H1 (cell line): ENCODE measurements around the gene ZNF350. TPM values are rescaled to one million over a fixed set of nuclear protein-coding genes. Genes with fewer than 3 reads are reported as not detected.

Source experiments
- CTCF ChIA-PET: fragments of 300-600 bp; sonication (Branson Sonifier 250); formaldehyde crosslinking; loops from one replicate; lab custom pipeline; 2021; ENCODE audit not compliant: partially characterized antibody; lab: Charles Lee
- POLR2A ChIA-PET: fragments of 300-600 bp; sonication (Branson Sonifier 250); formaldehyde crosslinking; loops from one replicate; lab custom pipeline; 2021; ENCODE audit warnings: inconsistent platforms; ENCODE audit not compliant: partially characterized antibody; lab: Charles Lee
- DNase-seq, 2 experiments: peaks; one replicate each; pipeline versions ENCODE4 v3.0.0 to v3.0.0-alpha.2; 2010 to 2022; ENCODE audit warnings: low spot score in 2 of 2, low read depth in 1 of 2, mixed read lengths in 1 of 2
- FAIRE-seq: peaks from 2 replicates; lab custom pipeline; 2011; peaks lifted over from hg19 to GRCh38; lab: Jason Lieb, UNC
- H2AFZ ChIP-seq: 2 replicates; pipeline ENCODE4 v1.8.1; 2012; ENCODE audit warnings: low read length, inconsistent platforms
- H2AK5ac ChIP-seq: 2 replicates; pipeline ENCODE4 v1.6.1; 2013; ENCODE audit warnings: low read depth, low read length
- H2BK120ac ChIP-seq: replicated peaks from 2 replicates; pipeline ENCODE3; 2013; ENCODE audit warnings: low read depth, low read length, inconsistent platforms
- H2BK12ac ChIP-seq: 2 replicates; pipeline ENCODE4 v1.6.1; 2013; ENCODE audit warnings: low read depth, low read length
- H2BK15ac ChIP-seq: 2 replicates; pipeline ENCODE4 v1.6.1; 2013; ENCODE audit warnings: low read length
- H2BK20ac ChIP-seq: 2 replicates; pipeline ENCODE4 v1.6.1; 2013; ENCODE audit warnings: low read length
- H2BK5ac ChIP-seq: 2 replicates; pipeline ENCODE4 v1.6.1; 2013; ENCODE audit warnings: low read depth, low read length
- H3K14ac ChIP-seq: 2 replicates; pipeline ENCODE4 v1.6.1; 2013; ENCODE audit warnings: inconsistent platforms; ENCODE audit not compliant: insufficient read length
- H3K18ac ChIP-seq: 2 replicates; pipeline ENCODE4 v1.6.1; 2013; ENCODE audit warnings: low read length; ENCODE audit errors: extremely low read depth
- H3K23ac ChIP-seq: 2 replicates; pipeline ENCODE4 v1.6.1; 2013; ENCODE audit warnings: inconsistent platforms; ENCODE audit not compliant: insufficient read length
- H3K23me2 ChIP-seq: 2 replicates; pipeline ENCODE4 v1.6.1; 2013; ENCODE audit warnings: low read depth, low read length
- H3K27ac ChIP-seq: 2 replicates; pipeline ENCODE4 v1.6.1; 2011; ENCODE audit warnings: low read depth, low read length, inconsistent platforms
- H3K27me3 ChIP-seq, 4 experiments: replicated peaks in 1 of 4; 1 replicate in 1 of 4; 2 replicates in 3 of 4; pipeline versions ENCODE4 v1.6.1 to v1.8.1; 2011 to 2013; ENCODE audit warnings: low read length in 3 of 4, mild to moderate bottlenecking in 3 of 4, inconsistent platforms in 2 of 4, mixed read lengths in 2 of 4, moderate library complexity in 1 of 4; ENCODE audit not compliant: control insufficient read depth in 3 of 4, insufficient read depth in 3 of 4; ENCODE audit errors: extremely low read depth in 1 of 4
- H3K36me3 ChIP-seq, 4 experiments: 2 replicates each; pipeline versions ENCODE4 v1.6.1 to v1.8.1; 2011 to 2013; ENCODE audit warnings: mild to moderate bottlenecking in 4 of 4, low read length in 3 of 4, moderate library complexity in 2 of 4, control low read depth in 1 of 4, inconsistent platforms in 1 of 4; ENCODE audit not compliant: insufficient read depth in 4 of 4, control insufficient read depth in 2 of 4
- H3K4ac ChIP-seq: replicated peaks from 2 replicates; pipeline ENCODE3; 2013; ENCODE audit warnings: low read length, low read depth, mixed read lengths, inconsistent platforms; ENCODE audit not compliant: insufficient read length
- H3K4me1 ChIP-seq, 4 experiments: replicated peaks in 1 of 4; 1 replicate in 1 of 4; 2 replicates in 3 of 4; pipeline versions ENCODE4 v1.6.1 to v1.8.1; 2011 to 2013; ENCODE audit warnings: low read length in 3 of 4, inconsistent platforms in 2 of 4, mixed read lengths in 1 of 4; ENCODE audit not compliant: insufficient read depth in 4 of 4, control insufficient read depth in 3 of 4
- H3K4me2 ChIP-seq, 2 experiments: 2 replicates each; pipeline versions ENCODE4 v1.6.1 to v1.8.1; 2011 to 2013; ENCODE audit warnings: low read depth in 2 of 2, low read length in 2 of 2, control low read depth in 1 of 2, inconsistent platforms in 1 of 2, mild to moderate bottlenecking in 1 of 2; ENCODE audit not compliant: insufficient read depth in 1 of 2
- H3K4me3 ChIP-seq, 4 experiments: fragments of 200-600, 300-600 bp in 1 of 4; sonication (generic), shearing (Covaris generic), sonication (Bioruptor Twin) in 1 of 4; 2 replicates each; pipeline versions ENCODE4 v1.5.1 to v1.8.1; 2011 to 2016; ENCODE audit warnings: low read length in 4 of 4, low read depth in 3 of 4, control low read depth in 2 of 4, inconsistent platforms in 2 of 4, mild to moderate bottlenecking in 2 of 4, mixed read lengths in 1 of 4, moderate library complexity in 1 of 4; ENCODE audit not compliant: insufficient read depth in 2 of 4; ENCODE audit errors: extremely low read depth in 1 of 4
- H3K56ac ChIP-seq: replicated peaks from 2 replicates; pipeline ENCODE3; 2013; ENCODE audit warnings: low read depth, mild to moderate bottlenecking, mixed read lengths, low read length, inconsistent platforms; ENCODE audit not compliant: insufficient read length
- H3K79me1 ChIP-seq: 2 replicates; pipeline ENCODE4 v1.6.1; 2013; ENCODE audit warnings: low read depth, low read length, control low read depth
- H3K79me2 ChIP-seq, 2 experiments: 2 replicates each; pipeline versions ENCODE4 v1.6.1 to v1.8.1; 2012 to 2013; ENCODE audit warnings: low read length in 2 of 2, mild to moderate bottlenecking in 2 of 2, inconsistent platforms in 1 of 2; ENCODE audit not compliant: insufficient read depth in 2 of 2, control insufficient read depth in 1 of 2
- H3K9ac ChIP-seq, 4 experiments: replicated peaks in 1 of 4; 1 replicate in 1 of 4; 2 replicates in 3 of 4; pipeline versions ENCODE4 v1.6.1 to v1.8.1; 2011 to 2013; ENCODE audit warnings: low read depth in 3 of 4, low read length in 3 of 4, control low read depth in 2 of 4, mild to moderate bottlenecking in 2 of 4, moderate library complexity in 2 of 4, inconsistent platforms in 1 of 4; ENCODE audit errors: extremely low read depth in 1 of 4
- H3K9me3 ChIP-seq, 2 experiments: 2 replicates each; pipeline versions ENCODE4 v1.6.1 to v1.8.1; 2012 to 2013; ENCODE audit warnings: mild to moderate bottlenecking in 2 of 2, moderate library complexity in 2 of 2, control low read depth in 1 of 2, inconsistent platforms in 1 of 2, low read depth in 1 of 2, low read length in 1 of 2, mixed read lengths in 1 of 2; ENCODE audit not compliant: insufficient read depth in 2 of 2
- H4K20me1 ChIP-seq, 2 experiments: replicated peaks in 1 of 2; 2 replicates each; pipeline versions ENCODE3 to v1.8.1; 2011 to 2013; ENCODE audit warnings: inconsistent platforms in 2 of 2, low read length in 2 of 2, mild to moderate bottlenecking in 1 of 2; ENCODE audit not compliant: insufficient read depth in 2 of 2, control insufficient read depth in 1 of 2
- H4K5ac ChIP-seq: 2 replicates; pipeline ENCODE4 v1.6.1; 2013; ENCODE audit warnings: low read length, low read depth, mixed read lengths, inconsistent platforms; ENCODE audit not compliant: insufficient read length
- H4K8ac ChIP-seq: 2 replicates; pipeline ENCODE4 v1.8.0; 2013; ENCODE audit warnings: mild to moderate bottlenecking, moderate library complexity, low read length, inconsistent platforms; ENCODE audit not compliant: insufficient read depth; ENCODE audit errors: extremely low read depth
- H4K91ac ChIP-seq: replicated peaks from 2 replicates; pipeline ENCODE3; 2013; ENCODE audit warnings: low read length, mixed read lengths, inconsistent platforms; ENCODE audit not compliant: insufficient read length
- ASH2L ChIP-seq: fragments of 200-600, 300-600 bp; sonication (generic); IDR thresholded peaks from one replicate; pipeline ENCODE4 v1.7.1; 2017; ENCODE audit warnings: low read length
- BCL11A ChIP-seq, 2 experiments: IDR thresholded peaks; one replicate each; pipeline ENCODE4 v1.6.1; 2011; ENCODE audit warnings: low read depth in 2 of 2, low read length in 2 of 2, mild to moderate bottlenecking in 2 of 2
- POLR2A ChIP-seq, 2 experiments: IDR thresholded peaks; 1 replicate in 1 of 2; 2 replicates in 1 of 2; pipeline ENCODE4 v1.6.1; 2011; ENCODE audit warnings: low read depth in 2 of 2, low read length in 2 of 2, mild to moderate bottlenecking in 2 of 2; ENCODE audit errors: control extremely low read depth in 1 of 2
- POLR2AphosphoS5 ChIP-seq: IDR thresholded peaks from 2 replicates; pipeline ENCODE4 v1.6.1; 2011; ENCODE audit warnings: low read depth, low read length
- RAD21 ChIP-seq, 2 experiments: IDR thresholded peaks in 1 of 2; conservative IDR thresholded peaks in 1 of 2; 2 replicates each; pipeline ENCODE4 v1.6.1; 2011; ENCODE audit warnings: low read depth in 2 of 2, low read length in 2 of 2, improper control_type of control experiment in 1 of 2, inconsistent platforms in 1 of 2, mild to moderate bottlenecking in 1 of 2, moderate library complexity in 1 of 2
- SUZ12 ChIP-seq: fragments of 200-600 bp; sonication (generic); IDR thresholded peaks from 2 replicates; pipeline ENCODE4 v1.6.1; 2012; ENCODE audit warnings: mild to moderate bottlenecking, inconsistent platforms, low read length, moderate library complexity, mixed read lengths
- TBP ChIP-seq: IDR thresholded peaks from 2 replicates; pipeline ENCODE4 v1.6.1; 2011; ENCODE audit warnings: low read depth, low read length, improper control_type of control experiment
- TEAD4 ChIP-seq: IDR thresholded peaks from 2 replicates; pipeline ENCODE4 v1.6.1; 2012; ENCODE audit warnings: low read depth, low read length, inconsistent platforms, mixed read lengths
- WGBS, 2 experiments: shearing (Covaris generic) in 1 of 2; methylation state at CpG; one replicate each; pipeline versions ENCODE4 v1.1.6 to v1.1.7; 2013 to 2015; ENCODE audit warnings: low lambda C conversion rate in 2 of 2, mixed read lengths in 2 of 2, inconsistent platforms in 1 of 2, low coverage in 1 of 2, missing lambda C conversion rate in 1 of 2; ENCODE audit not compliant: insufficient replicate concordance in 2 of 2, insufficient coverage in 1 of 2, insufficient read length in 1 of 2; ENCODE audit errors: extremely low coverage in 1 of 2, missing lambda C conversion rate in 1 of 2; 5-methylcytosine and 5-hydroxymethylcytosine counted together
- polyA plus RNA-seq, 7 experiments: library from polyadenylated mRNA; depleted of rRNA in 3 of 7; stranded (reverse) in 5 of 7; unstranded in 2 of 7; fragments of >200 nt in 5 of 7; fragments of 200-250 nt in 2 of 7; gene quantifications; 1 replicate in 5 of 7; 2 replicates in 1 of 7; 4 replicates in 1 of 7; pipeline versions ENCODE4 v1.2.1 to v1.2.3, GENCODE V29; 2011 to 2013; ENCODE audit warnings: missing spikeins in 2 of 7, mixed read lengths in 2 of 7
- total RNA-seq: library from RNA; stranded (reverse); fragmentation: NEBNext Ultra II Directional; extraction: Animal tissue kit (Norgen Biotek cat#: 25700); gene quantifications from 2 replicates; pipeline ENCODE4 v1.2.1, GENCODE V29; 2021
- TF ChIP-seq, protein P1 (sequence below): IDR thresholded peaks from 2 replicates; pipeline ENCODE4 v1.6.1; 2012; ENCODE audit warnings: inconsistent platforms

ZNF350 gene
- total and polyA plus RNA-seq, 2 of the 8 experiments (the other 6 are each of a cell fraction or from before 2014, with no cell fraction given): 1.7 to 5.3 TPM

DNA sequence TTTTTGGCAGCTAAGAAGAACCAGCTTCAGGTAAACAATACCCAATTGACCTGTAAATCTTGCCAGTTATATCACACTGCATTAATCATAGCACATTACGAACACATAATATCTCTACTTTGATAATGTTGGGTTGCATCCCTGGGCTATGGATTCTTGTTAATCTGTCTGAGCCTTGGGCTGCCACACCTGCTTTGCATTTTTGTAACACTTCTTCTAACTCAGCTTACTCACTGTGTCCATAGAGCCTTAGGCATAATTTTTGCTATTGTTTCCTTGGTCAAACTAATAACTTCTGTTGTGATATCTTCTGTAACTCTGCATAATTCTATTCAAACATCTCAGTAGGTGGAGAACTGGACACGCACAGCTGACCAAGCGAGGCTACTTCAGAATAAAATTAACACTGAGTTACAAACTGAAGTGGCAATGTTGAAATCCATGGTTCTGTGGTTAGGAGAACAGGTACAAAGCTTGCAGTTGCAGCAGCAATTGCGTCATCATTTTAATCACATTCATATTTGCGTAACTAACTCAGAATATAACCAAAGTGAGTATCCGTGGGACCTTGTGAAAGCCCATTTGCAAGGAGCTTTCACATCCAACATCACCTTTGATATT is 6.4 kb downstream of the ZNF350 start:
- Histone ChIP-seq H4K91ac (no peak overlapping the region), H3K4me3 (no peak overlapping the region), H3K79me2 (peaks cover 0 to 61% of the 10 kb centered on the region in 2 experiments; a peak in 2 of 4 replicates), H3K36me3 (peaks cover 0 to 11% (median 0%) of the 10 kb centered on the region in 4 experiments; a peak in 3 of 8 replicates), H3K14ac (no peak overlapping the region), H4K20me1 (no peaks in the 10 kb centered on the region), H3K18ac (no peak overlapping the region), H3K56ac (no peak overlapping the region), H2AK5ac (no peak overlapping the region), H3K23ac (no peak overlapping the region), H3K4me1 (no peaks in the 10 kb centered on the region), H2BK12ac (no peak overlapping the region), H3K79me1 (no peaks in the 10 kb centered on the region), H3K27me3 (no peaks in the 10 kb centered on the region), H3K4me2 (no peak overlapping the region), H2AFZ (no peak overlapping the region), H3K9ac (no peak overlapping the region), H3K27ac (no peak overlapping the region), H4K8ac (no peak overlapping the region), H3K23me2 (no peaks in the 10 kb centered on the region), H3K9me3 (peaks cover 17 to 34% of the 10 kb centered on the region in 2 experiments), H4K5ac (no peak overlapping the region), H2BK20ac (no peak overlapping the region), H2BK15ac (no peak overlapping the region), H3K4ac (no peak overlapping the region), H2BK5ac (no peak overlapping the region), H2BK120ac (no peak overlapping the region)
- ChIA-PET CTCF (no interaction called here), POLR2A (interaction anchor here (1.4 kb wide), 1 partner anchor 79 kb away, joined by 5 read pairs; no protein-coding TSS in a partner anchor)
- TF ChIP-seq SUZ12 (no peak), BCL11A (IDR thresholded peaks at IDR 0.05; ENCODE audit: low read depth in 2 of 2, low read length in 2 of 2) (no peak), ASH2L (no peak), TEAD4 (no peak), RAD21 (IDR thresholded peaks at IDR 0.05 in 1 of 2, conservative IDR thresholded peaks at IDR 0.05 in 1 of 2; ENCODE audit: low read depth in 2 of 2, low read length in 2 of 2) (no peak), TBP (no peak), POLR2AphosphoS5 (no peak), POLR2A (IDR thresholded peaks at IDR 0.05; ENCODE audit: control extremely low read depth in 1 of 2, low read depth in 2 of 2, low read length in 2 of 2) (no peak)
- TF ChIP-seq, protein P1, sequence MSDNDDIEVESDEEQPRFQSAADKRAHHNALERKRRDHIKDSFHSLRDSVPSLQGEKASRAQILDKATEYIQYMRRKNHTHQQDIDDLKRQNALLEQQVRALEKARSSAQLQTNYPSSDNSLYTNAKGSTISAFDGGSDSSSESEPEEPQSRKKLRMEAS: no peak
- DNase-seq (no peak), FAIRE-seq (no peak)
- 90% methylated on average over 6 of the region's 6 CpGs; no CpG with 5 or more reads in 1 of the 2 experiments for WGBS, 2 experiments
